ENCODE measurements around the gene RBCK1. TPM values are rescaled to one million over a fixed set of nuclear protein-coding genes. Genes with fewer than 3 reads are reported as not detected.
"Not testable (repeated sequence)": the region's sequence is repeated elsewhere in the genome, so short reads cannot be mapped to it uniquely, and the experiment has no call there.

The RBCK1 gene
- total RNA-seq, 1 donor from 2014 or later = 94.3 TPM

DNA sequence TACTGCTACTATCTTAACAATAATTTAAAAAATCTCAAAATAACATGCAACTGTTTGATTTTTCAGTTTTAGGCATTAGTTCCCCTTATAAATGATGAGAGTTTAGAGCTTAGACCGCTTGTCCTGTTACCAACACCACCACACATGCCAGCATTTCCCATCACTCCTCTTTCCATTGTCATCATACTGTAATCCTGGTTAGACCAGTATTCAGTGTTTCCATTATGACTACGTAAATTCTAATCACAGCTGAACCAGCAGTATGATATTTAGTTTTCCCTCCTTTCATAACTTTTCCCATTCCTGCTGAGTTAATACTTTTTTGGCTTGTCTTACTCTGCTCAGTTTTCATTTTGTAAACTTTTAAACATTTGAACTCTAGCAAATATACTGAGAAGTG is 66.5 kb downstream of the RBCK1 start:
- H3K9me3 Mint-ChIP-seq (ENCODE audit: low read depth) = peaks cover 8% of the 10 kb centered on the region
- peaks cover 14% of the 10 kb centered on the region for H3K36me3 Mint-ChIP-seq (ENCODE audit: low read depth)

DNA sequence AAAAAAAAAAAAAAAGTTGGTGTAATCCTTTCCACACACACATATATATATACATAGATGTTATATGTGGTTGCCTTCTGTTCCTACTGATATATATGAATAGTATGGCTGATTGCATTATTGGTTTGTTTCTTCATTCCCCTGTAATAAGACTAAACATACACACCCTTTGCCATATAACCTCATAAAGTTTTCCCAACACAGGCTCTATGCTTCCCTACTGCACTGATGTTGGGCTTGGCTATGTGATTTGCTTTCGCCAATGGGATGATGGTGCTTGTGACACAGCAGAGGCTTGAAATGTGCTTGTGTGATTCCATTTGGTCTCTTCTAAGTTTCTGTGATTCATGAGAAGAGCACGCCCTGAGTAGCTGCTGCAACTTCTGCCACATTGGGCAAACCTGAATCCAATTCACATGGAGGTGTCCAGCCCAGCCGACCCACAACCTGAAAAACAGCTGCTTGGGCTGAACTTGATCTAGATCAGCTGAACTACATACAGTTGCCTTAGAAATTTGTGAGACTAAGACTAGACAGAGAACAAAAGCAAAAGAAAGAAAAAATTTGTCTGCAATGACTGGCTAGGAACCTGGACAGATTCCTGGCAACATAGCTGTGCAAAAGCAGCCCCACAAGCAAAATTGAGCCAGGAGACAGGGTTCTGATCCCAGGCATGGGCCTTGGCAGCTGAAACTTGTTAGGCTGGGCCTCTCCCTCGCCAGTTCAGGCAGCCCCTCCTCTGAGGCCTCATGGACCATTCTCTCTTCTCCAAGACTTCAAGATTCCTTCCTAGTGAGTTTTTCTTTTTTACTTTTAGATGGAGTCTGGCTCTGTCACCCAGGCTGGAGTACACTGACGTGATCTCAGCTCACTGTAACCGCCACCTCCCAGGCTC is 67.6 kb downstream of the RBCK1 start:
- TF ChIP-seq, protein P1, sequence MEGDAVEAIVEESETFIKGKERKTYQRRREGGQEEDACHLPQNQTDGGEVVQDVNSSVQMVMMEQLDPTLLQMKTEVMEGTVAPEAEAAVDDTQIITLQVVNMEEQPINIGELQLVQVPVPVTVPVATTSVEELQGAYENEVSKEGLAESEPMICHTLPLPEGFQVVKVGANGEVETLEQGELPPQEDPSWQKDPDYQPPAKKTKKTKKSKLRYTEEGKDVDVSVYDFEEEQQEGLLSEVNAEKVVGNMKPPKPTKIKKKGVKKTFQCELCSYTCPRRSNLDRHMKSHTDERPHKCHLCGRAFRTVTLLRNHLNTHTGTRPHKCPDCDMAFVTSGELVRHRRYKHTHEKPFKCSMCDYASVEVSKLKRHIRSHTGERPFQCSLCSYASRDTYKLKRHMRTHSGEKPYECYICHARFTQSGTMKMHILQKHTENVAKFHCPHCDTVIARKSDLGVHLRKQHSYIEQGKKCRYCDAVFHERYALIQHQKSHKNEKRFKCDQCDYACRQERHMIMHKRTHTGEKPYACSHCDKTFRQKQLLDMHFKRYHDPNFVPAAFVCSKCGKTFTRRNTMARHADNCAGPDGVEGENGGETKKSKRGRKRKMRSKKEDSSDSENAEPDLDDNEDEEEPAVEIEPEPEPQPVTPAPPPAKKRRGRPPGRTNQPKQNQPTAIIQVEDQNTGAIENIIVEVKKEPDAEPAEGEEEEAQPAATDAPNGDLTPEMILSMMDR (IDR thresholded peaks at IDR 0.05) = no peak
- Mint-ChIP-seq H3K9me3 (ENCODE audit: low read depth) (peaks cover 2% of the 10 kb centered on the region), H3K27ac (ENCODE audit: unreplicated experiment) (no peak overlapping the region), H3K36me3 (ENCODE audit: low read depth) (peaks cover 12% of the 10 kb centered on the region), H3K4me1 (ENCODE audit: low read depth) (peaks cover 29% of the 10 kb centered on the region), H3K4me3 (ENCODE audit: unreplicated experiment) (no peak overlapping the region), H3K27me3 (ENCODE audit: low read depth) (no peaks in the 10 kb centered on the region)
- DNase-seq (ENCODE audit: low spot score) = no peak

More for the DNA sequence above, 66.5 kb downstream of the RBCK1 start:
- Mint-ChIP-seq H3K4me3 (ENCODE audit: unreplicated experiment) (no peak overlapping the region), H3K27me3 (ENCODE audit: low read depth) (no peaks in the 10 kb centered on the region), H3K4me1 (ENCODE audit: low read depth) (peaks cover 18% of the 10 kb centered on the region), H3K27ac (ENCODE audit: unreplicated experiment) (no peak overlapping the region)
- no peak for DNase-seq (ENCODE audit: low spot score)
- TF ChIP-seq, protein P1 (IDR thresholded peaks at IDR 0.05) = no peak

DNA sequence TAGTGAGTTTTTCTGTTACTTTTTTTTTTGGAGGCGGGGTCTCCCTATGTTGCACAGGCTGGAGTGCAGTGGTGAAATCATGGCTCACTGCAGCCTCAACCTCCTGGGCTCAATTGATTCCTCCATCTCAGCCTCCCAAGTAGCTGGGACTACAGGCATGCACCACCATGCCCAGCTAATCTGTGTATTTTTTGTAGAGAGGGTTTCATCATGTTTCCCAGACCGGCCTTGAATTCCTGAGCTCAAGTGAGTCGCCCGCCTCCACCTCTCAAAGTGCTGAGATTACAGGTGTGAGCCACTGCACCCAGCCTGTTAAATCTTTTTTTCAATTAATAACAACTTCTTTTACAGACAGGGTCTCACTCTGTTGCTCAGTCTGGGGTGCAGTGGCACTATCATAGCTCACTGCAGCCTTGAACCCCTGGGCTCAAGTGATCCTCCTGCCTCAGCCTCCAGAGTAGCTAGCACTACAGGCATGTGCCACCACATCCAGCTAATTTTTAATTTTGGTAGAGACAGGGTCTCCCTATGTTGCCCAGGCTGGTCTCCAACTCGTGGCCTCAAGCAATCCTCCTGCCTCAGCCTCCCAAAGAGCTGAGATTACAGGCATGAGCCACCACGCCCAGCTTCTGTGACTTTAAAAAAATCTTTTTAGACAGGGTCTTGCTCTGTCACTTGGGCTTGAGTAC is 68.6 kb downstream of the RBCK1 start:
- H3K27me3 Mint-ChIP-seq (ENCODE audit: low read depth); H3K4me3 Mint-ChIP-seq (ENCODE audit: unreplicated experiment); H3K9me3 Mint-ChIP-seq (ENCODE audit: low read depth); H3K27ac Mint-ChIP-seq (ENCODE audit: unreplicated experiment); DNase-seq (ENCODE audit: low spot score): not testable (repeated sequence)
- peaks cover 31% of the 10 kb centered on the region for H3K4me1 Mint-ChIP-seq (ENCODE audit: low read depth)
- peaks cover 12% of the 10 kb centered on the region for H3K36me3 Mint-ChIP-seq (ENCODE audit: low read depth)

DNA sequence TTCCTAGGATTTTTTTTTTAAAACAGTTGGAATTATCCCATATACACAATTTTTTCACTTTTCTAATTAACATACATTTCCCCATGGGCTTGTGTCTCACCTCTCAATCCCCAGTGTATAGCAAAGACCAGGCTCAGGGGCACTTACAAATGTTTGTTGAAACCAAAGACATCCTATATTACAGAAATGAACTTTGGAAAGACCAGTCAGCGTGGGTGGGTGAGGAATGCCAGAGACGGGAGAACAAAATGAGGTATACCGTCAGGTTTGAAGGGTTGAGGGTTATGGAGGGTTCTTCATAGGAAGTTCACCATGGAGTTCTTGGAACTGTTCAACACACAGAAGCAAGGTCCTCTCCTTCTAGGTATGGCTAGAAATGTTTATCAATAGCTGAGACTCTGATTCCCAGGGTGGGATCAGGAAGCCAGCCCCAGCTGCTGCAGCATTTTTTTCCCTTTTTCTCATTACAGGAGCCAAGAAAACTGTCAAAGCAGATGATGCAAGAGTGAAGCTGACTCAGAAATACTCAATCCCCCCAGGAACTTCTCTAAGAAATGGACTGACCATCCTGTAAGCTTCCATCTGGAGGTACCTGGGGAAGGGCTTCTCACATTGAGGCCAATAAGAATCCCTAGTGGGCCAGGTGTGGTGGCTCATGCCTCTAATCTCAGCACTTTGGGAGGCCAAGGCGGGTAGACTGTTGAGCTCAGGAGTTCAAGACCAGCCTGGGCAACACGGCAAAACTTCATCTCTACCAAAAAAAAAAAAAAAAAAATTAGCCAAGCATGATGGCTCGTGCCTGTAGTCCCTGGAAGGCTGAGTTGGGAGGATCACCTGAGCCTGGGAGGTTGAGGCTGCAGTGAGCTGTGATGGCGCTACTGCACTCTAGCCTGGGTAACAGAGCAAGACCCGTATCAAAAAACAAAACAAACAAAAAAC is 70.2 kb downstream of the RBCK1 start:
- DNase-seq (ENCODE audit: low spot score) = no peak
- Mint-ChIP-seq H3K9me3 (ENCODE audit: low read depth) (no peaks in the 10 kb centered on the region), H3K36me3 (ENCODE audit: low read depth) (peaks cover 21% of the 10 kb centered on the region), H3K27ac (ENCODE audit: unreplicated experiment) (peak overlapping the region; percentile 91), H3K27me3 (ENCODE audit: low read depth) (no peaks in the 10 kb centered on the region), H3K4me3 (ENCODE audit: unreplicated experiment) (peak overlapping the region; percentile 14), H3K4me1 (ENCODE audit: low read depth) (peaks cover 32% of the 10 kb centered on the region)
- TF ChIP-seq, protein P1 (IDR thresholded peaks at IDR 0.05) = no peak

DNA sequence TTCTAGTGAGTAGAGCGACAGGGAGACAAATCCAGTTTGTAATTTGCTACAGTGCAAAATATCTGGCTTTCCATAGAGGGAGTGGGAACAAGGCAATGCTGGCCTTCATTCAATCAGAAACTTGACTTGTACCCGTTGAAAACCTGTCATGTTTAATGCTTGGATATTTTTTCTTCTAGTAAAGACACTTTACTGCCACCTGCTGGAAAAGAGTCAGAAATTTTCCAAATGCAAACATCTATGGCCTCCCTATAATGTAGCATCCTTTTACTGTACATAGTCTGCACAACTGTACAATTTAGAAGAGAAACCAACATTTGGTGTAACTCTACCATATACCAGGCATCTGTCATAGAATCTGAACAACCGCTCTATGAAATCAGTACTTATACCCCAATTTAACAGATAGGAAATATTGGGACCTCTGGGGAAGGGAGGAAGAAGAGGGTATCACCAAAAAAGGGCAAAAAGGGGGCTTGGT is 70.9 kb downstream of the RBCK1 start:
- Mint-ChIP-seq H3K4me1 (ENCODE audit: low read depth) (peaks cover 39% of the 10 kb centered on the region), H3K4me3 (ENCODE audit: unreplicated experiment) (peak overlapping the region; percentile 29), H3K27me3 (ENCODE audit: low read depth) (no peaks in the 10 kb centered on the region), H3K9me3 (ENCODE audit: low read depth) (no peaks in the 10 kb centered on the region), H3K27ac (ENCODE audit: unreplicated experiment) (peak overlapping the region; percentile 91), H3K36me3 (ENCODE audit: low read depth) (peaks cover 19% of the 10 kb centered on the region)
- DNase-seq (ENCODE audit: low spot score) = no peak
- TF ChIP-seq, protein P1 (IDR thresholded peaks at IDR 0.05) = peak; percentile 88
